HEK293T (cell line): Measurements from ENCODE around the gene SFI1.

Experiments used
- CTCF ChIA-PET: fragments of 350-600 bp; formaldehyde crosslinking; extraction: SDS; loops from one replicate; lab custom pipeline; 2021; ENCODE audit warnings: antibody characterized with exemption, inconsistent platforms; lab: Yijun Ruan, JAX
- POLR2A ChIA-PET: fragments of 350-600 bp; formaldehyde crosslinking; extraction: SDS; loops from one replicate; lab custom pipeline; 2020; ENCODE audit warnings: antibody characterized with exemption, inconsistent platforms; lab: Yijun Ruan, JAX
- DNase-seq: peaks from one replicate; pipeline ENCODE4 v3.0.0; 2012; ENCODE audit warnings: mixed read lengths; ENCODE audit errors: extremely low spot score
- ARNT ChIP-seq: fragments of 450-650 bp; IDR thresholded peaks from 2 replicates; pipeline ENCODE4 v1.6.1; 2017; ENCODE audit warnings: mild to moderate bottlenecking
- BHLHE40 ChIP-seq: fragments of 450-650 bp; IDR thresholded peaks from 2 replicates; pipeline ENCODE4 v1.6.1; 2016; ENCODE audit warnings: mild to moderate bottlenecking, moderate library complexity, borderline replicate concordance
- CTBP1 ChIP-seq: fragments of 450-650 bp; IDR thresholded peaks from 2 replicates; pipeline ENCODE4 v1.6.1; 2016; ENCODE audit warnings: borderline replicate concordance
- ELF4 ChIP-seq: fragments of 450-650 bp; IDR thresholded peaks from 2 replicates; pipeline ENCODE4 v1.6.1; 2017; ENCODE audit warnings: antibody characterized with exemption
- FOXA1 ChIP-seq: fragments of 450-650 bp; IDR thresholded peaks from 2 replicates; pipeline ENCODE4 v1.6.1; 2016; ENCODE audit warnings: mild to moderate bottlenecking
- FOXK2 ChIP-seq: fragments of 450-650 bp; IDR thresholded peaks from 2 replicates; pipeline ENCODE4 v1.6.1; 2016; ENCODE audit warnings: mild to moderate bottlenecking
- FOXM1 ChIP-seq: fragments of 450-650 bp; IDR thresholded peaks from 2 replicates; pipeline ENCODE4 v1.6.1; 2017; ENCODE audit warnings: mild to moderate bottlenecking, borderline replicate concordance
- HDGF ChIP-seq: fragments of 450-650 bp; IDR thresholded peaks from 2 replicates; pipeline ENCODE4 v1.6.1; 2017; ENCODE audit warnings: antibody characterized with exemption, borderline replicate concordance
- L3MBTL2 ChIP-seq: fragments of 450-650 bp; conservative IDR thresholded peaks from 2 replicates; pipeline ENCODE4 v1.6.1; 2016; ENCODE audit warnings: mild to moderate bottlenecking
- LEF1 ChIP-seq: fragments of 450-650 bp; IDR thresholded peaks from 2 replicates; pipeline ENCODE4 v1.6.1; 2017; ENCODE audit warnings: mild to moderate bottlenecking, borderline replicate concordance
- NFRKB ChIP-seq: fragments of 450-650 bp; IDR thresholded peaks from 2 replicates; pipeline ENCODE4 v1.6.1; 2016; ENCODE audit warnings: mild to moderate bottlenecking, moderate library complexity
- SP1 ChIP-seq: fragments of 450-650 bp; IDR thresholded peaks from 2 replicates; pipeline ENCODE4 v1.6.1; 2017
- SUZ12 ChIP-seq: fragments of 450-650 bp; IDR thresholded peaks from 2 replicates; pipeline ENCODE4 v1.6.1; 2016; ENCODE audit warnings: mild to moderate bottlenecking
- TARDBP ChIP-seq: fragments of 450-650 bp; IDR thresholded peaks from 2 replicates; pipeline ENCODE4 v1.6.1; 2016
- ZNF384 ChIP-seq: fragments of 450-650 bp; IDR thresholded peaks from 2 replicates; pipeline ENCODE4 v1.6.1; 2016
- TF ChIP-seq, protein P1 (sequence below): fragments of 450-650 bp; IDR thresholded peaks from 2 replicates; pipeline ENCODE4 v1.6.1; 2016

SFI1 gene

DNA sequence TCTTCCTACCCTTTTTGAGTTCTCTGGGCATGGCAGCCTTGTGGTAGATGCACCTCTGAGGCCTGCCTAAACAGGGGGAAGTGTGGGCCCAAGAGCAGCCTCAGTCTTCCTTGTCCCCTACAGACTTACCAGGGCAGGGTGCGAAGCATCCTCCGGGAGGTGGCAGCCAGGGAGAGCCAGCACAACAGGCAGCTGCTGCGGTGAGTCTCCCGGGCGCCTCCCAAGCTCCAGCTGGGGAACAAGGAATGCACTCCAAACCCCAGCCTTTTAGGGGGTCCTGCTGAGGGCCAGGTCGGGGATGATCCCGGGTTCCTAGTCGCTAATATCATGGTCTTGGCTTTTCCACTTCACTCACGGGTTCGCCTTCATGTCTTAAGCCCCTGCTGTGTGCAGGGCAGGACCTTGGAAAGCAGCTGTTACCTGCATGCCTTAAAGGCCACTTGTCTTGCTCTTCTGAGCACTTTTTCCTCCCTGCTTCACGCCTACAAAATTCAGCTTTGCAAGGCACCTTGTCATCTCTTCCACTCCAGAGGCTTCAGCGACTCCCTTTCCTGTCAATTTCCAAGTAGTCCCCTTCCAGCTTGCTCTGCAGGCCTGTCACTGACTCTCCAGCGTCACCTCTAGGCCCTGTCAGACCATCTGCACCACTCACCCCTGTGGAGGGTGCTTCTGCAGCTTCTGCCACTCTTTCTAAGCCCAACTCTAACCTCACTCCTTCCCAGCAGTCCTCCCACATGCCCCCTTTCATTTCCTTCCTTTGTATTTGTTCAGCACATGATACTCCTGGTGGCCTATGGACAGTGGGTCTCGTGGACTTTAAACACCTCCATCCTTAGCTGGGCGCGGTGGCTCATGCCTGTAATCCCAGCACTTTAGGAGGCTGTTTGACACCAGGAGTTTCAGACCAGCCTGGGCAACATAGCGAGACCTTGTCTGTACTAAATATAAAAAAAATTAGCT, 108.7 kb downstream of the SFI1 start:
- CTCF ChIA-PET: no interaction called here

DNA sequence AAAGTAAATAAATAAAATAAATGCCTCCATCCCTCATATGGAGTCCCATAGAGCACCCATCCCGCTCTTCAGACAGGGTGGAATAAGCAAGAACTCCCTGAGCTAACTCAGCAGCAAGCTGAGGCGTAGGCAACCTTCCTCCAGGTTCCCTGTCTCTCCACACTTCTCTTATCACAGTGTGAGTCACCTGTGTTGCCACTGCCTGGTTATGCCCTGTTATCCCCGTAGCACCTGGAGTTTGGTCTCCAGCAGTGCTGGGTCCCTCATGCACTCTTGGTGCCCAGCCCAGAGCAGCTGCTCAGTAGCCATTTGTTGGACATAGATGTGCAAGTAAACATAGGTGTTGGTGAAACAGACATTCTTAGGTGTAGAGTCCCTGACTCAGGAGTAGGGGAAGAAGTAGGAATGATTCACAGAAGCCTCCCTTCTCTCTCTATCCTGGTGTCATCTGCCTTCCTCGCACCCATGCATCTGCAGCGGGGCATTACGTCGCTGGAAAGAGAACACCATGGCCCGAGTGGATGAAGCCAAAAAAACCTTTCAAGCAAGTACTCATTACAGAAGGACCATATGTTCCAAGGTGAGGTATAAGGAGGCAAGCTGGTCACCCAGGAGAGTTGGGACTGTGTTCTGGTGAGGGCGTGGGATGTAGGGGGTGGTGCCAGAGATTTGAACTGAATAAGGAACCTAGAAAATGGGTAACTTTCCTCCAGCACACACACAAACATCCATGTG, 109.7 kb downstream of the SFI1 start:
- no peak for DNase-seq
- ChIA-PET CTCF (no interaction called here), POLR2A (no interaction called here)
- TF ChIP-seq BHLHE40 (no peak), SP1 (no peak), LEF1 (no peak)

More for the DNA sequence above, 108.7 kb downstream of the SFI1 start:
- DNase-seq: no peak
- no peak for TF ChIP-seq LEF1
- TF ChIP-seq HDGF: no peak
- no peak for TF ChIP-seq TARDBP
- TF ChIP-seq ZNF384: no peak
- TF ChIP-seq CTBP1: no peak
- TF ChIP-seq, protein P1, sequence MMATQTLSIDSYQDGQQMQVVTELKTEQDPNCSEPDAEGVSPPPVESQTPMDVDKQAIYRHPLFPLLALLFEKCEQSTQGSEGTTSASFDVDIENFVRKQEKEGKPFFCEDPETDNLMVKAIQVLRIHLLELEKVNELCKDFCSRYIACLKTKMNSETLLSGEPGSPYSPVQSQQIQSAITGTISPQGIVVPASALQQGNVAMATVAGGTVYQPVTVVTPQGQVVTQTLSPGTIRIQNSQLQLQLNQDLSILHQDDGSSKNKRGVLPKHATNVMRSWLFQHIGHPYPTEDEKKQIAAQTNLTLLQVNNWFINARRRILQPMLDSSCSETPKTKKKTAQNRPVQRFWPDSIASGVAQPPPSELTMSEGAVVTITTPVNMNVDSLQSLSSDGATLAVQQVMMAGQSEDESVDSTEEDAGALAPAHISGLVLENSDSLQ: no peak
- TF ChIP-seq FOXK2: no peak
- TF ChIP-seq FOXA1: no peak
- TF ChIP-seq NFRKB: no peak
- POLR2A ChIA-PET: no interaction called here

DNA sequence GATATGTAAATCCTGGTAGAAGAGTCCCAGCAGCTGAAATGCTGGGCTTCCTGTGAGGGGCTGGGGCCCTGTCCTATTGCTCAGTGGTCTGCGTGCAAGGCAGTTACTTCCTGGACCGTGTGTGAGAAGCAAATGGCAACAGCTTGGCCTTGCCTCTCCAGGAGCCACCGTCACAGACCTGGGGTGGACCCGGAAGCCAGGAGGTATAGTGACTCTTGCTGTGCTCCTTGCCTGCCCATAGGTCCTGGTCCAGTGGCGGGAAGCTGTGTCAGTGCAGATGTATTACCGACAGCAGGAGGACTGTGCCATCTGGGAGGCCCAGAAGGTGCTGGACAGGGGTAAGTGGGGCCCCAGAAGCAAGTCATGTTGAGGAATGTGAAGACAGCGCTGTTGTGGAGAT, 111.4 kb downstream of the SFI1 start:
- DNase-seq: no peak
- ChIA-PET POLR2A (interaction anchor here (0.6 kb wide), 1 partner anchor 495 kb away, joined by 3 read pairs; no protein-coding TSS in a partner anchor), CTCF (no interaction called here)
- TF ChIP-seq SUZ12 (no peak), NFRKB (no peak), SP1 (no peak), ZNF384 (no peak), BHLHE40 (no peak), HDGF (no peak), FOXA1 (no peak)

DNA sequence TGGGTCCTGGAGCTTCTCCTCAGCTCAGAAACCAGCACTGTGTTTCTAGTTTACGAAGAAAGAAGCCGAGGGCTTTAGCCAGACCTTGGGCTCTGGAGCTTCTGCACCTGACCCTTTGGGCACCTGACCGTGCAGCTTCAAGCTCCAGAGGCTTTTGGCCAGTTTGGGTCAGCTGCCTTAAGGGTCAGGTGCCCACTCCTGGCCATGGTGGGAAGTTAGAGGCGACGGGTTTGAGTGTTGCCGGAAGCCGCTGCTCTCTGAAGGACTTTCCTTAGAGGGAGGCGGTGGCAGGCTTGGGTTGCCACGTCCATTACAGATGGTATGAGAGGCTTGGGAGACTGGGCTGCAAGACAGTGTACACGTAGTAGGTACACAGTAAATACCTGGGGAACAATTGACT, 113.4 kb downstream of the SFI1 start:
- ChIA-PET POLR2A (no interaction called here), CTCF (no interaction called here)
- no peak for DNase-seq
- TF ChIP-seq SUZ12 (no peak), CTBP1 (no peak), FOXA1 (no peak), NFRKB (no peak), ARNT (no peak), L3MBTL2 (no peak), HDGF (no peak), FOXK2 (no peak), FOXM1 (no peak)

DNA sequence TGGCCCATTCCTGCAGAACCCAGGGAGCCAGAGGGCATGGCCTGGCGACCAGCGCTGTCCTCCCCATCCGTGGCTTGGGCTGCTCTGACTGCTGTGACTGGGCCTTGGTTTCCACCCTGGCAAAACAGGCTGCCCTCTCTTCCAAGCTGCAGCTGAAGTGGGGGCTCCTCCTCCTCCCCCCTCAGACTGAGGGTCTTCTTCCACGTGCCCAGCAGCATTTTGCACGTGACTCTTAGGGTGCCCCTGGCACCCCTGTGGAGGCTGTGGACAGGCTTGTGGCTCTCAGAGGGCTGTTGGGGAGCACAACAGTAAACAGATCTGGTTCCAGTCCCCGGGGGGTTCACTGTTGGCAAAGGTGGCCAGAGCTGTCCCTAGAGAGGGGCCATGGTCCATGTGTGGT, 114.3 kb downstream of the SFI1 start:
- no peak for DNase-seq
- CTCF ChIA-PET: no interaction called here
- POLR2A ChIA-PET: no interaction called here
- no peak for TF ChIP-seq ARNT
- TF ChIP-seq CTBP1: no peak
- TF ChIP-seq HDGF: no peak
- TF ChIP-seq ELF4: no peak
- TF ChIP-seq SUZ12: no peak
- TF ChIP-seq FOXK2: no peak
- no peak for TF ChIP-seq NFRKB
- TF ChIP-seq, protein P1: no peak
- no peak for TF ChIP-seq SP1
- TF ChIP-seq L3MBTL2: no peak
- no peak for TF ChIP-seq BHLHE40

DNA sequence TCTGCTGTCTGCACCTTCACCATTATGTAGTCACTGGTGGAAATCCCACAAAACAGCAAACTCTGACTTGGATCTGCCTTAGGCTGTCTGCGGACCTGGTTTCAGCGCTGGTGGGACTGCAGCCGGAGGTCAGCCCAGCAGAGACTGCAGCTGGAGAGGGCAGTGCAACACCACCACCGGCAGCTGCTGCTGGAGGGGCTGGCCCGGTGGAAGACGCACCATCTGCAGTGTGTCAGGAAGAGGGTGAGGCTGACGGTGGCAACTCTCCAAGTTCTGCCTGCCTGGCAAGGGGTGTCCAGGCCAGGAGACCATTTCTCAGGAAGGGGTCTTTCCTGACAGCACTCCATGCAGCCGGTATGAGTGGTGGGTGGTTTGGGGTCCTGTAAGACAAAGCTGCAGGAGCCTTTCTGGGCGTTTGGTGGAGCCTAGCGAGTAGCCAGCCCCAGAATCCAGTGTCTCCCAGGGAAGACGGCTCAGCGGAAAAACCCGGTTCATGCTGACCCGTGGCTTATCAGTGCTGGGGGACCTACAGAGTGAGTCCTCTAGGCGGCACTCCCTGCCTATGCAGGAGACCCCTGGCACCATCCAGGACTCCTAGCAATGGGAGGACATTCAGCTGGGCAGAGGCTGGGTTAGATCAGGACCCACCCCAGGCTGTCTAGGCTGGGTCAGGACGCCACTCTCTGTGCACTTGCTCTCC, 114.9 kb downstream of the SFI1 start:
- no peak for TF ChIP-seq NFRKB
- no peak for TF ChIP-seq LEF1
- TF ChIP-seq ARNT: no peak
- TF ChIP-seq ZNF384: no peak
- no peak for TF ChIP-seq CTBP1
- no peak for TF ChIP-seq FOXK2
- TF ChIP-seq SP1: no peak
- TF ChIP-seq ELF4: no peak
- no peak for TF ChIP-seq FOXM1
- TF ChIP-seq TARDBP: no peak
- TF ChIP-seq, protein P1: no peak
- no peak for TF ChIP-seq BHLHE40
- TF ChIP-seq FOXA1: no peak
- no peak for TF ChIP-seq HDGF
- no peak for TF ChIP-seq L3MBTL2
- TF ChIP-seq SUZ12: no peak
- DNase-seq: no peak
- POLR2A ChIA-PET: no interaction called here
- CTCF ChIA-PET: no interaction called here
